KMS-11 (cell line): ENCODE measurements around the gene ATG2B.

ENCODE experiments used
- H2AFZ ChIP-seq: fragments of 200-600 bp; sonication (generic); 2 replicates; pipeline ENCODE4 v1.6.1; 2016; ENCODE audit warnings: antibody characterized with exemption, mixed run types, low read depth
- H3K27ac ChIP-seq: fragments of 200-600 bp; sonication (generic); 2 replicates; pipeline ENCODE4 v1.6.1; 2016; ENCODE audit warnings: mild to moderate bottlenecking, mixed run types
- H3K27me3 ChIP-seq: fragments of 200-600 bp; sonication (generic); 2 replicates; pipeline ENCODE4 v1.6.1; 2017; ENCODE audit warnings: mild to moderate bottlenecking, low read depth, mixed run types, moderate library complexity; ENCODE audit not compliant: insufficient read depth
- H3K36me3 ChIP-seq: fragments of 200-600 bp; sonication (generic); 2 replicates; pipeline ENCODE4 v1.6.1; 2017; ENCODE audit warnings: mild to moderate bottlenecking, mixed run types; ENCODE audit not compliant: insufficient read depth
- H3K4me1 ChIP-seq: fragments of 200-600 bp; sonication (generic); 2 replicates; pipeline ENCODE4 v1.6.1; 2016; ENCODE audit warnings: mild to moderate bottlenecking, low read depth, mixed run types; ENCODE audit not compliant: poor library complexity, severe bottlenecking
- H3K4me2 ChIP-seq: fragments of 200-600 bp; sonication (generic); 2 replicates; pipeline ENCODE4 v1.7.0; 2016; ENCODE audit warnings: mild to moderate bottlenecking, mixed run types
- H3K4me3 ChIP-seq: fragments of 200-600 bp; sonication (generic); IDR thresholded peaks from 2 replicates; pipeline ENCODE4 v1.6.1; 2017; ENCODE audit warnings: low read depth, low read length, mixed read lengths; ENCODE audit not compliant: insufficient read depth
- H3K79me2 ChIP-seq: fragments of 200-600 bp; sonication (generic); 2 replicates; pipeline ENCODE4 v1.6.1; 2016; ENCODE audit warnings: low read depth, mixed run types; ENCODE audit not compliant: insufficient read depth
- H3K9ac ChIP-seq: fragments of 200-600 bp; sonication (generic); 2 replicates; pipeline ENCODE4 v1.6.1; 2016; ENCODE audit warnings: mild to moderate bottlenecking, mixed run types
- H4K20me1 ChIP-seq: fragments of 200-600 bp; sonication (generic); 2 replicates; pipeline ENCODE4 v1.6.1; 2016; ENCODE audit warnings: mild to moderate bottlenecking, mixed run types; ENCODE audit not compliant: insufficient read depth
- CTCF ChIP-seq: fragments of 200-600 bp; sonication (generic); conservative IDR thresholded peaks from 2 replicates; pipeline ENCODE4 v1.6.1; 2017; ENCODE audit warnings: low read depth, mild to moderate bottlenecking, antibody characterized with exemption, low read length, moderate library complexity, mixed read lengths

Gene ATG2B

GRCh38 chr14:96250485-96250884, 112.7 kb downstream of the ATG2B start:
- no peaks in the 10 kb centered on the region for H3K27me3 ChIP-seq
- no peaks in the 10 kb centered on the region for H3K4me1 ChIP-seq
- no peak for TF ChIP-seq CTCF
- no peaks in the 10 kb centered on the region for H3K79me2 ChIP-seq
- no peaks in the 10 kb centered on the region for H3K36me3 ChIP-seq
- H3K9ac ChIP-seq = no peak overlapping the region
- H3K4me3 ChIP-seq = no peak overlapping the region
- no peak overlapping the region for H3K4me2 ChIP-seq
- no peaks in the 10 kb centered on the region for H4K20me1 ChIP-seq
- no peak overlapping the region for H3K27ac ChIP-seq
- no peak overlapping the region for H2AFZ ChIP-seq

DNA sequence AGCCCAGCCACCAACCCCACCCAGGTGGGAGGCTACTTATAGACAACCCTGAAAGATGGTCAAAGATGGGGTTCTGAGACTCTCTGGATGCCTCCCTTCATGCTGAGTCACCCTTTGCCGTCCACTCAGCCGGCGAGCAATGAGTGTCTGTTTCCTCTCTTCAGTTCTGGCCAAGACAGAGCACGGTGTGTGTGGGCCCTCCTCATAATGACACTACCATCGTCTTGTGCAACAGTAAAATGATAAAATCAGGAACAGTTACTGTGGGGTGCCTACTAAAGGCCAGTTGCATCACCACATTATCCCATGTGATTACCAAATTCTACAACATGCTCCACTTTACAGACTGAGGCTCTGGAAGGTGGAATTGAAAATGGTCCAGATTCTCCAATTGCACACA, 114.1 kb downstream of the ATG2B start:
- H3K4me1 ChIP-seq = no peaks in the 10 kb centered on the region
- no peak overlapping the region for H3K4me2 ChIP-seq
- H3K79me2 ChIP-seq = no peaks in the 10 kb centered on the region
- no peak overlapping the region for H3K4me3 ChIP-seq
- H3K9ac ChIP-seq = no peak overlapping the region
- no peaks in the 10 kb centered on the region for H3K36me3 ChIP-seq
- H3K27ac ChIP-seq = no peak overlapping the region
- no peaks in the 10 kb centered on the region for H4K20me1 ChIP-seq
- H2AFZ ChIP-seq = no peak overlapping the region
- no peaks in the 10 kb centered on the region for H3K27me3 ChIP-seq
- TF ChIP-seq CTCF = no peak

- H4K20me1 ChIP-seq = no peaks in the 10 kb centered on the region
- H3K4me2 ChIP-seq = no peak overlapping the region
- TF ChIP-seq CTCF = no peak
- H2AFZ ChIP-seq = no peak overlapping the region
- no peaks in the 10 kb centered on the region for H3K4me1 ChIP-seq
- H3K27ac ChIP-seq = no peak overlapping the region
- no peak overlapping the region for H3K9ac ChIP-seq
- H3K27me3 ChIP-seq = no peaks in the 10 kb centered on the region
- no peaks in the 10 kb centered on the region for H3K36me3 ChIP-seq
- H3K79me2 ChIP-seq = no peaks in the 10 kb centered on the region
- no peak overlapping the region for H3K4me3 ChIP-seq
Observed at GRCh38 chr14:96247031-96247430, 116.1 kb downstream of the ATG2B start.

DNA sequence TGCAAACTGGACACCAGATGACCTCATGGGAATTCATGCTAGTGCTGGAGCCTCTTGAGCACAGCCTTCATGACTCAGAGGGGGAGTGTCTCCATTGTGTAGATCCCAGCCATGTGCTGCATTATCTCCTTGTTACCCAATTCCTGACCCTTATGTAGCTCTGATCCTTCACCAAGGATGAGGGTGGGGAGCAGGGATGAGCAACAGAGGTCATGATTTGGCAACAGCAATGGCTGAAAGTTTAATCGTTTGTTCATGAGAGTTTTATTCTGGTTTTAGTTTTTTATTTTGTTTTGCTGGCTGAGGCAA, 116.6 kb downstream of the ATG2B start:
- Histone ChIP-seq H3K36me3 (no peaks in the 10 kb centered on the region), H3K27me3 (no peaks in the 10 kb centered on the region), H3K4me3 (no peak overlapping the region), H3K4me2 (no peak overlapping the region), H4K20me1 (no peaks in the 10 kb centered on the region), H3K4me1 (no peaks in the 10 kb centered on the region), H3K79me2 (no peaks in the 10 kb centered on the region), H2AFZ (no peak overlapping the region), H3K9ac (no peak overlapping the region), H3K27ac (no peak overlapping the region)
- TF ChIP-seq CTCF = no peak
